OCI-LY3 (cell line): ENCODE data around the gene ZBTB7C.

Experiments
- CTCF ChIP-seq: fragments of 200-600, 300-600 bp; sonication (generic); IDR thresholded peaks from 2 replicates; pipeline ENCODE4 v1.5.1; 2014; ENCODE audit warnings: antibody characterized with exemption, low read length, low read depth
- EZH2phosphoT487 ChIP-seq: fragments of 200-600 bp; shearing (Covaris generic); IDR thresholded peaks from 2 replicates; pipeline ENCODE4 v1.6.1; 2018; ENCODE audit warnings: antibody characterized with exemption, mixed run types, low read depth

GRCh38 chr18:48314690-48315089, 94.5 kb downstream of the ZBTB7C start:
- TF ChIP-seq CTCF = no peak
- TF ChIP-seq EZH2phosphoT487 = no peak
